ENCODE results near the gene SPHK2.
"Not testable (repeated sequence)": the region's sequence is repeated elsewhere in the genome, so short reads cannot be mapped to it uniquely, and the experiment has no call there.

SPHK2 gene, protein sequence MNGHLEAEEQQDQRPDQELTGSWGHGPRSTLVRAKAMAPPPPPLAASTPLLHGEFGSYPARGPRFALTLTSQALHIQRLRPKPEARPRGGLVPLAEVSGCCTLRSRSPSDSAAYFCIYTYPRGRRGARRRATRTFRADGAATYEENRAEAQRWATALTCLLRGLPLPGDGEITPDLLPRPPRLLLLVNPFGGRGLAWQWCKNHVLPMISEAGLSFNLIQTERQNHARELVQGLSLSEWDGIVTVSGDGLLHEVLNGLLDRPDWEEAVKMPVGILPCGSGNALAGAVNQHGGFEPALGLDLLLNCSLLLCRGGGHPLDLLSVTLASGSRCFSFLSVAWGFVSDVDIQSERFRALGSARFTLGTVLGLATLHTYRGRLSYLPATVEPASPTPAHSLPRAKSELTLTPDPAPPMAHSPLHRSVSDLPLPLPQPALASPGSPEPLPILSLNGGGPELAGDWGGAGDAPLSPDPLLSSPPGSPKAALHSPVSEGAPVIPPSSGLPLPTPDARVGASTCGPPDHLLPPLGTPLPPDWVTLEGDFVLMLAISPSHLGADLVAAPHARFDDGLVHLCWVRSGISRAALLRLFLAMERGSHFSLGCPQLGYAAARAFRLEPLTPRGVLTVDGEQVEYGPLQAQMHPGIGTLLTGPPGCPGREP

DNA sequence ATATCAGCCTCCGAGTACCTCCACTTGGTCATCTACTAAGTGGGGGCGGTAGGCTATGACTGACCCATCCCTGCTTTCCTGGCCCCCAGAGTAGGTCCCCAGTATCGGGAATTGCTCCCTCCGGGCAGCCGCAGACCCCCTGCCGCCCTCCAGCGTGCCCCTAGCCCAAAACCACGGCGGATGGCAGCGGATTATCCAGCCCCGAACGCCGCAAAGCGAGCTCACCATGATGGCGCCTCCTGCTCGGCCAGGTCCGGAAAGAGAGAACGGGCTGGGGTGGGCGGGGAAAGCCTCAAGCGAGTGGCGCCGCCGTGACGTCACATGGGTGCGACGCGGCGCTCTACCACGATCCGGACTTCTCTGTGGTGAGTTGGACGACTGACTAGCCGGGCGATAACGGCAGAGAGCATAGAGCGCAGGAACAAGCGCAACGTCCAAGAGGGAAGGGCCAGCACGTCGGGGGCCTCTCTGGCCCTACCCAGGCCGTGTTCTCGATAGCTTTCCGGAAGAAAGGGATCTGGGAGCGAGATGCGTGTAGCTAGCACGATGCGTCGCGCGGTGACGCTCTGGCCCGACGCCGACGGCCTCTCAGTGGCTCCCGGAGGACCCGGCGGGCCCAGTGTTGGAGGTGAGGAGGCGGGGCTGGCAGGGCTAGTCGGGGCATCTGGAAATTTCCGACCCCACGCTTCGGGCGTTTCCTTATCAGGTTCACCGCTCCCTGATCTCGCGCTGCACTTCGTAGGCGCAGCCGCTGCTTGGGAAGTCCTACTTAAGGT lies at the start of gene SPHK2, which contains the start of gene RPL18:
TSS of gene SPHK2 (plus strand) at position 591 of the 776 bp plus-strand sequence. CDS start 1,009 bp downstream, outside the sequence.
TSS of gene RPL18 (minus strand) at position 263 of the 776 bp plus-strand sequence. CDS start at position 228, 35 bp downstream.
- H3K4me3 ChIP-seq (replicated peaks; ENCODE audit: low read depth, low read length) = peak within 1 kb of the TSS; percentile 100
- peak; percentile 100 for DNase-seq (ENCODE audit: low read depth)
- TF ChIP-seq, protein P1, sequence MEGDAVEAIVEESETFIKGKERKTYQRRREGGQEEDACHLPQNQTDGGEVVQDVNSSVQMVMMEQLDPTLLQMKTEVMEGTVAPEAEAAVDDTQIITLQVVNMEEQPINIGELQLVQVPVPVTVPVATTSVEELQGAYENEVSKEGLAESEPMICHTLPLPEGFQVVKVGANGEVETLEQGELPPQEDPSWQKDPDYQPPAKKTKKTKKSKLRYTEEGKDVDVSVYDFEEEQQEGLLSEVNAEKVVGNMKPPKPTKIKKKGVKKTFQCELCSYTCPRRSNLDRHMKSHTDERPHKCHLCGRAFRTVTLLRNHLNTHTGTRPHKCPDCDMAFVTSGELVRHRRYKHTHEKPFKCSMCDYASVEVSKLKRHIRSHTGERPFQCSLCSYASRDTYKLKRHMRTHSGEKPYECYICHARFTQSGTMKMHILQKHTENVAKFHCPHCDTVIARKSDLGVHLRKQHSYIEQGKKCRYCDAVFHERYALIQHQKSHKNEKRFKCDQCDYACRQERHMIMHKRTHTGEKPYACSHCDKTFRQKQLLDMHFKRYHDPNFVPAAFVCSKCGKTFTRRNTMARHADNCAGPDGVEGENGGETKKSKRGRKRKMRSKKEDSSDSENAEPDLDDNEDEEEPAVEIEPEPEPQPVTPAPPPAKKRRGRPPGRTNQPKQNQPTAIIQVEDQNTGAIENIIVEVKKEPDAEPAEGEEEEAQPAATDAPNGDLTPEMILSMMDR (IDR thresholded peaks at IDR 0.05; ENCODE audit: low read length, missing control alignments) = no peak

DNA sequence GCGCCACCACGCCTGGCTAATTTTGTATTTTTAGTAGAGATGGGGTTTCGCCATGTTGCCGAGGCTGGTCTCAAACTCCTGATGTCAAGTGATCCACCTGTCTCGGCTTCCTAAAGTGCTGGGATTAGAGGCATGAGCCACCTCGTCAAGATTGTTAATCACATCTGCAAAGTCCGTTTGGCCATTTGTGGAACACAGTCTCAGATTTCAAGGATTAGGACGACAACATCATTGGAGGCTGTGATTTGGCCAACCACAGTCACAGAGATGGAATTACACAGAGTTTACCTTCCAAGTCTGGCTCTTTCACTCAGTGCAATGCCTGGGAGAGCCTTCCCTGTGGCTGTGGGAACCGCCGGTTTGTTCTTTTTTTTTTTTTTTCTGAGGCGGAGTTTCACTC lies 49.5 kb upstream of the SPHK2 start:
- no peak overlapping the region for H3K4me3 ChIP-seq (replicated peaks; ENCODE audit: low read depth, low read length)
- TF ChIP-seq, protein P1 (IDR thresholded peaks at IDR 0.05; ENCODE audit: low read length, missing control alignments) = no peak
- no peak for DNase-seq (ENCODE audit: low read depth)

DNA sequence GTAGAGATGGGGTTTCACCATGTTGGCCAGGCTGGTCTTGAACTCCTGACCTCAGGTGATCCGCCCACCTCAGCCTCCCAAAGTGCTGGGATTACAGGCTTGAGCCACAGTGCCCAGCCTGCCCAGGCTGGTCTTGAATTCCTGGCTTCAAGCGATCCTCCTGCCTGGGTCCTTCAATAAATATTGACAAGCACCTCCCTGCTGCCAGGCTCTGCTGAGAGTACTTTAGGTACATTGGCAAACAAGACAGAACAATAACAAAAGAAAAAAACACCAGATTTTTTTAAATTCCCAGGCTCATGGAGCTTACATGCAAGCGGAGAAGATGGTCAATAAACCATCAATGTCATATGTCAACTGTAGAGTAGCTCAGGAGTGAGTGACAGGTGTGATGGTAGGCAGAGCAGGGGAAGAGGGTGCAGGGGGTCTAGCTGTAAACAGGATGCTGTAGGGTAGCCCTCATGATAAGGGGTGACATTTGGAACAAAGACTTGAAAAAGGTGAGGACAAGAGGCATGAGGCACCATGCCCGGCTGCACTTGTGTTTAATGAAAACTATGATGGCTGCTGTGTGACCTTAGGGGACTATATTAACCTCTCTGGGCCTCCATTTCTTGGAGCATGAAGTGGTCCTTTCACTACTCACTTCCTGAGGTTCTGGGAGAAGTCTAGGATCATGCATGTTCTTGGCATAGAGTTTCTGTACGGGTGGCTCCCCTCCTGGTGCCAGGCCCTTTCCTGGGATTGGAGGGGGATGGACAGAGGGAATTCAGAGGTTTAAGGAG lies 47.7 kb upstream of the SPHK2 start:
- TF ChIP-seq, protein P1 (IDR thresholded peaks at IDR 0.05; ENCODE audit: low read length, missing control alignments) = no peak
- DNase-seq (ENCODE audit: low read depth) = no peak
- no peak overlapping the region for H3K4me3 ChIP-seq (replicated peaks; ENCODE audit: low read depth, low read length)

DNA sequence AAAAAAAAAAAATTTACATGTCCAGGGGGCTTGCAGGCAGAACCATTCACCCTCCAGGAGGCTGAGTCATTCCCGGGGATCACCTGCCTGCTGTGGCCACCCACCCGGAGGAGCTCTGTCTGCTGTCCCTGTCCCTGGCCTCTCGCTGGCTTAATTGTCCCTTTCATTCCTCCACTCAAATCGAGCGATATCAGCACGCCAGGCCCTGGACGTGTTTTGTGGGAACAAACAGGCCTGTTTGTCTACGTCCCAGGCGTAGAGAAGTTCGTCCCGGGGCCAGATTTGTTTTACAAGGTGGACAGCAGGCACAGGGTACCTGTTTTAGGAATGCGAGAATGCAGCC lies 46.2 kb upstream of the SPHK2 start:
- DNase-seq (ENCODE audit: low read depth) = no peak
- H3K4me3 ChIP-seq (replicated peaks; ENCODE audit: low read depth, low read length) = no peak overlapping the region
- TF ChIP-seq, protein P1 (IDR thresholded peaks at IDR 0.05; ENCODE audit: low read length, missing control alignments) = no peak

DNA sequence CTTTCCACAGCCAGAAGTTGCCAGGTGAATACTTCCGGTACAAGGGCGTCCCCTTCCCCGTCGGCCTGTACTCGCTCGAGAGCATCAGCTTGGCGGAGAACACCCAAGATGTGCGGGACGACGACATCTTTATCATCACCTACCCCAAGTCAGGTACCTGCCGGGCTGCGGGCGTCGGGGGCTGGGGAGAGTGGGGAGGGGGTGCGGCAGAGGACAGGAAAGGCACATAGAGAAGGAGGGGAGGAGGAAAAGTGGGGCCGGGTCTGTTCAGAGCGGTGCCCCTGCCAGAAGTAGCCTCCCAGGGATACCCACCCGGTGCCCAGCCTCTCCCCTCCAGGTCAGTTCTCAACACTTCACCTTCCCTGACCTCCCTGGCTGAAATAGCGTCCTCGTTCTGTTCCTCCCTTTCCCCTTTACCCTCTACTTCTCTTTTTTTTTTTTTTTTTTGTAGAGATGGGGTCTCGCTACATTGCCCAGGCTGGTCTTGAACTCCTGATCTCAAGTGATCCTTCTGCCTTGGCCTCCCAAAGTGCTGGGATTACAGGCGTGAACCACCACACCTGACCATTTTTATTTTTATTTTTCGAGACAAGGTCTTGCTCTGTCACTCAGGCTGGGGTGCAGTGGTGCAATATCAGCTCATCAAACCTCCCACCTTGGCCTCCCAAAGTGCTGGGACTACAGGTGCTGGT lies 43.2 kb upstream of the SPHK2 start:
- H3K4me3 ChIP-seq (replicated peaks; ENCODE audit: low read depth, low read length) = no peak overlapping the region
- TF ChIP-seq, protein P1 (IDR thresholded peaks at IDR 0.05; ENCODE audit: low read length, missing control alignments) = no peak
- no peak for DNase-seq (ENCODE audit: low read depth)

DNA sequence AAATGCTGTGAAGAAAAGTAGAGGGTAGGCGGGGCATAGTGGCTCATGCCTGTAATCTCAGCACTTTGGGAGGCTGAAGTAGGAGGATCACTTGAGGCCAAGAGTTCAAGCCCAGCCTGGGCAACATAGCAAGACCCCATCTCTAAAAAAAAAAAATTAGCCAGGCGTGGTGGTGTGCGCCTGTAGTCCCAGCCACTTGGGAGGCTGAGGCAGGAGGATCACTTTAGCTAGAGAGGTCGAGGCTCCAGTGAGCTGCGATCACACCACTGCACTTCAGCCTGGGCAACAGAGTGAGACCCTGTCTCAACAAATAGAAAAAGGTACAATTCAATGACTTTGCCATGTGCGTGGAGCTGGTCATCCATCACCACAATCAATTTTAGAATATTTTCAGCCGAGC lies 41.4 kb upstream of the SPHK2 start:
- not testable (repeated sequence) for DNase-seq (ENCODE audit: low read depth); H3K4me3 ChIP-seq (replicated peaks; ENCODE audit: low read depth, low read length)
